GM23248 (cell line): ENCODE results near the gene TEAD2.

Experiments
- EZH2 ChIP-seq: fragments of 200-600 bp; sonication (generic); IDR thresholded peaks from 2 replicates; pipeline ENCODE4 v1.6.1; 2018; ENCODE audit warnings: antibody characterized with exemption, mild to moderate bottlenecking; ENCODE audit not compliant: insufficient read depth, poor library complexity, severe bottlenecking
- EZH2phosphoT487 ChIP-seq: fragments of 200-600 bp; sonication (generic); IDR thresholded peaks from 2 replicates; pipeline ENCODE4 v1.6.1; 2018; ENCODE audit warnings: antibody characterized with exemption, moderate library complexity, mild to moderate bottlenecking, low read depth; ENCODE audit not compliant: insufficient read depth

GRCh38 chr19:49378512-49378911 lies 16.3 kb upstream of the TEAD2 start:
- TF ChIP-seq EZH2: no peak
- no peak for TF ChIP-seq EZH2phosphoT487
